ENCODE results near the gene OR2T29. TPM values are rescaled to one million over a fixed set of nuclear protein-coding genes. Genes with fewer than 3 reads are reported as not detected.
"Not testable (repeated sequence)": the region's sequence is repeated elsewhere in the genome, so short reads cannot be mapped to it uniquely, and the experiment has no call there.

OR2T29 gene
- total and polyA plus RNA-seq, 2 experiments from 2014 or later = not detected

GRCh38 chr1:248521856-248522255 lies 40.7 kb downstream of the OR2T29 start:
- no peaks in the 10 kb centered on the region for H3K9me2 ChIP-seq (ENCODE audit: insufficient read depth)
- peaks cover 15% of the 10 kb centered on the region; the same call in 2 of the 3 replicates for H3K36me3 Mint-ChIP-seq (ENCODE audit: low read depth)
- H3K36me3 ChIP-seq (ENCODE audit: insufficient read depth) = peaks cover 4% of the 10 kb centered on the region; the same call in 1 of the 2 replicates
- no peak overlapping the region for H3K4me2 ChIP-seq
- no peaks in the 10 kb centered on the region for H4K20me1 ChIP-seq (replicated peaks; ENCODE audit: insufficient read depth)
- H3K27me3 ChIP-seq (ENCODE audit: insufficient read depth) = no peaks in the 10 kb centered on the region
- no peak overlapping the region for H2AFZ ChIP-seq
- no peaks in the 10 kb centered on the region for H3K4me1 Mint-ChIP-seq
- H3K4me3 ChIP-seq = no peak overlapping the region
- DNase-seq (ENCODE audit: low spot score) (no peak), ATAC-seq (no peak)
- H3F3A ChIP-seq (replicated peaks; ENCODE audit: low read depth) = no peaks in the 10 kb centered on the region
- no peak for TF ChIP-seq ETS1 (IDR thresholded peaks at IDR 0.05)
- no peak for TF ChIP-seq NANOG (IDR thresholded peaks at IDR 0.05; ENCODE audit: borderline replicate concordance)
- TF ChIP-seq JUNB (IDR thresholded peaks at IDR 0.05; ENCODE audit: unreplicated experiment) = no peak
- TF ChIP-seq REST (IDR thresholded peaks at IDR 0.05; ENCODE audit: unreplicated experiment) = no peak
- TF ChIP-seq CREB1 (CRISPR knock-in tag; IDR thresholded peaks at IDR 0.05; ENCODE audit: low read depth) = no peak
- no peak for TF ChIP-seq EZH2phosphoT487 (IDR thresholded peaks at IDR 0.05; ENCODE audit: unreplicated experiment)
- no peak for TF ChIP-seq EZH2 (IDR thresholded peaks at IDR 0.05; ENCODE audit: low read depth, unreplicated experiment)
- no peak overlapping the region for H3K4me3 Mint-ChIP-seq
- H3K4me1 ChIP-seq (ENCODE audit: insufficient read depth) = no peaks in the 10 kb centered on the region
- no peak overlapping the region for H3K27ac ChIP-seq (ENCODE audit: low read depth)
- peaks cover 69% of the 10 kb centered on the region for H3K9me3 Mint-ChIP-seq
- peaks cover 4% of the 10 kb centered on the region for H3K27me3 Mint-ChIP-seq (ENCODE audit: insufficient read depth, low read depth, poor library complexity)
- no peaks in the 10 kb centered on the region for H3K79me2 ChIP-seq (replicated peaks; ENCODE audit: insufficient read depth)
- H3K27ac Mint-ChIP-seq = no peak overlapping the region

- H3K4me2 ChIP-seq; H3K9me2 ChIP-seq (ENCODE audit: insufficient read depth); H3K4me3 Mint-ChIP-seq; ATAC-seq; H2AFZ ChIP-seq; H3K9me3 Mint-ChIP-seq; DNase-seq (ENCODE audit: low spot score); H3K27me3 Mint-ChIP-seq (ENCODE audit: insufficient read depth, low read depth, poor library complexity); H3F3A ChIP-seq (replicated peaks; ENCODE audit: low read depth); H3K4me1 ChIP-seq (ENCODE audit: insufficient read depth); H3K27me3 ChIP-seq (ENCODE audit: insufficient read depth); H3K36me3 ChIP-seq (ENCODE audit: insufficient read depth); H3K79me2 ChIP-seq (replicated peaks; ENCODE audit: insufficient read depth); H3K27ac ChIP-seq (ENCODE audit: low read depth); H3K4me3 ChIP-seq; H3K4me1 Mint-ChIP-seq; H3K27ac Mint-ChIP-seq; H4K20me1 ChIP-seq (replicated peaks; ENCODE audit: insufficient read depth); H3K36me3 Mint-ChIP-seq (ENCODE audit: low read depth): not testable (repeated sequence)
These were observed 52.4 kb downstream of the OR2T29 start for GRCh38 chr1:248510217-248510616.

GRCh38 chr1:248507773-248508172 lies 54.8 kb downstream of the OR2T29 start, which contains the start of gene OR2G6:
Gene OR2G6, plus strand, starts transcription at chr1:248508073. Its CDS starts 13,574 bp downstream, at chr1:248521647.
- not testable (repeated sequence) for H3K4me1 ChIP-seq (ENCODE audit: insufficient read depth); H3K27ac Mint-ChIP-seq; H3K36me3 ChIP-seq (ENCODE audit: insufficient read depth); ATAC-seq; H3K4me1 Mint-ChIP-seq; H3K4me2 ChIP-seq; H2AFZ ChIP-seq; H3K79me2 ChIP-seq (replicated peaks; ENCODE audit: insufficient read depth); H3K27ac ChIP-seq (ENCODE audit: low read depth); H3K36me3 Mint-ChIP-seq (ENCODE audit: low read depth); H3K9me3 Mint-ChIP-seq; H3F3A ChIP-seq (replicated peaks; ENCODE audit: low read depth); H3K4me3 Mint-ChIP-seq; DNase-seq (ENCODE audit: low spot score); H4K20me1 ChIP-seq (replicated peaks; ENCODE audit: insufficient read depth); H3K9me2 ChIP-seq (ENCODE audit: insufficient read depth); H3K4me3 ChIP-seq; H3K27me3 ChIP-seq (ENCODE audit: insufficient read depth); H3K27me3 Mint-ChIP-seq (ENCODE audit: insufficient read depth, low read depth, poor library complexity)

Small RNA genes lying within 50 kb of the gene (small RNA-seq; reads per million reads assigned to genes)
- not detected for gene RF00019 (ENCODE audit: low replicate concordance)

Other genes with a start within 250 kb of the OR2T29 start
- gene OR2M7, start 238.2 kb downstream of the OR2T29 start, total RNA-seq (2014; rRNA removed; shearing (Covaris generic)) = not detected in 2 replicates
- not detected in 2 replicates for gene OR2M7, start 238.2 kb downstream of the OR2T29 start, polyA plus RNA-seq (2016; fragmentation: Nextera tagmentation; extraction: Ambion mirVana)
- not detected in 2 replicates for gene OR14C36, start 214.0 kb downstream of the OR2T29 start, total RNA-seq (2014; rRNA removed; shearing (Covaris generic))
- not detected in 2 replicates for gene OR14C36, start 214.0 kb downstream of the OR2T29 start, polyA plus RNA-seq (2016; fragmentation: Nextera tagmentation; extraction: Ambion mirVana)
- not detected in 2 replicates for gene OR2T4, start 201.1 kb downstream of the OR2T29 start, total RNA-seq (2014; rRNA removed; shearing (Covaris generic))
- not detected in 2 replicates for gene OR2T4, start 201.1 kb downstream of the OR2T29 start, polyA plus RNA-seq (2016; fragmentation: Nextera tagmentation; extraction: Ambion mirVana)
- gene OR2T6, start 187.0 kb downstream of the OR2T29 start, total RNA-seq (2014; rRNA removed; shearing (Covaris generic)) = not detected in 2 replicates
- gene OR2T6, start 187.0 kb downstream of the OR2T29 start, polyA plus RNA-seq (2016; fragmentation: Nextera tagmentation; extraction: Ambion mirVana) = not detected in 2 replicates
- gene OR2T1, start 159.7 kb downstream of the OR2T29 start, total RNA-seq (2014; rRNA removed; shearing (Covaris generic)) = not detected in 2 replicates
- not detected in 2 replicates for gene OR2T1, start 159.7 kb downstream of the OR2T29 start, polyA plus RNA-seq (2016; fragmentation: Nextera tagmentation; extraction: Ambion mirVana)
- gene OR2T2, start 117.1 kb downstream of the OR2T29 start, total RNA-seq (2014; rRNA removed; shearing (Covaris generic)) = not detected in 2 replicates
- gene OR2T2, start 117.1 kb downstream of the OR2T29 start, polyA plus RNA-seq (2016; fragmentation: Nextera tagmentation; extraction: Ambion mirVana) = not detected in 2 replicates
- gene OR2T3, start 89.4 kb downstream of the OR2T29 start, total RNA-seq (2014; rRNA removed; shearing (Covaris generic)) = not detected in 2 replicates
- not detected in 2 replicates for gene OR2T3, start 89.4 kb downstream of the OR2T29 start, polyA plus RNA-seq (2016; fragmentation: Nextera tagmentation; extraction: Ambion mirVana)
- not detected in 2 replicates for gene OR2T5, start 74.2 kb downstream of the OR2T29 start, total RNA-seq (2014; rRNA removed; shearing (Covaris generic))
- gene OR2T5, start 74.2 kb downstream of the OR2T29 start, polyA plus RNA-seq (2016; fragmentation: Nextera tagmentation; extraction: Ambion mirVana) = not detected in 2 replicates
- not detected in 2 replicates for gene OR2G6, start 54.7 kb downstream of the OR2T29 start, total RNA-seq (2014; rRNA removed; shearing (Covaris generic))
- gene OR2G6, start 54.7 kb downstream of the OR2T29 start, polyA plus RNA-seq (2016; fragmentation: Nextera tagmentation; extraction: Ambion mirVana) = not detected in 2 replicates
- not detected in 2 replicates for gene OR2T34, start 12.0 kb upstream of the OR2T29 start, total RNA-seq (2014; rRNA removed; shearing (Covaris generic))
- gene OR2T34, start 12.0 kb upstream of the OR2T29 start, polyA plus RNA-seq (2016; fragmentation: Nextera tagmentation; extraction: Ambion mirVana) = not detected in 2 replicates
- gene OR2T10, start 34.9 kb upstream of the OR2T29 start, total RNA-seq (2014; rRNA removed; shearing (Covaris generic)) = not detected in 2 replicates
- not detected in 2 replicates for gene OR2T10, start 34.9 kb upstream of the OR2T29 start, polyA plus RNA-seq (2016; fragmentation: Nextera tagmentation; extraction: Ambion mirVana)
- not detected in 2 replicates for gene OR2T11, start 72.3 kb upstream of the OR2T29 start, total RNA-seq (2014; rRNA removed; shearing (Covaris generic))
- not detected in 2 replicates for gene OR2T11, start 72.3 kb upstream of the OR2T29 start, polyA plus RNA-seq (2016; fragmentation: Nextera tagmentation; extraction: Ambion mirVana)
- not detected in 2 replicates for gene OR2T35, start 82.5 kb upstream of the OR2T29 start, total RNA-seq (2014; rRNA removed; shearing (Covaris generic))
- not detected in 2 replicates for gene OR2T35, start 82.5 kb upstream of the OR2T29 start, polyA plus RNA-seq (2016; fragmentation: Nextera tagmentation; extraction: Ambion mirVana)
- gene OR2T27, start 92.8 kb upstream of the OR2T29 start, total RNA-seq (2014; rRNA removed; shearing (Covaris generic)) = not detected in 2 replicates
- not detected in 2 replicates for gene OR2T27, start 92.8 kb upstream of the OR2T29 start, polyA plus RNA-seq (2016; fragmentation: Nextera tagmentation; extraction: Ambion mirVana)
- gene OR14I1, start 140.0 kb upstream of the OR2T29 start, total RNA-seq (2014; rRNA removed; shearing (Covaris generic)) = not detected in 2 replicates
- gene OR14I1, start 140.0 kb upstream of the OR2T29 start, polyA plus RNA-seq (2016; fragmentation: Nextera tagmentation; extraction: Ambion mirVana) = not detected in 2 replicates
- gene LYPD8, start 193.0 kb upstream of the OR2T29 start, total RNA-seq (2014; rRNA removed; shearing (Covaris generic)) = not detected in 2 replicates
- gene LYPD8, start 193.0 kb upstream of the OR2T29 start, polyA plus RNA-seq (2016; fragmentation: Nextera tagmentation; extraction: Ambion mirVana) = not detected in 2 replicates

Measured in GM23338 (cell line).